ENCODE measurements around the gene CFAP68. TPM values are rescaled to one million over a fixed set of nuclear protein-coding genes. Genes with fewer than 3 reads are reported as not detected.

Gene CFAP68
- total and polyA plus RNA-seq, 9 of the 15 experiments (the other 6 are each of a cell fraction or from before 2014, with no cell fraction given), result 22.8 to 72.3 (median 52.5) TPM

DNA sequence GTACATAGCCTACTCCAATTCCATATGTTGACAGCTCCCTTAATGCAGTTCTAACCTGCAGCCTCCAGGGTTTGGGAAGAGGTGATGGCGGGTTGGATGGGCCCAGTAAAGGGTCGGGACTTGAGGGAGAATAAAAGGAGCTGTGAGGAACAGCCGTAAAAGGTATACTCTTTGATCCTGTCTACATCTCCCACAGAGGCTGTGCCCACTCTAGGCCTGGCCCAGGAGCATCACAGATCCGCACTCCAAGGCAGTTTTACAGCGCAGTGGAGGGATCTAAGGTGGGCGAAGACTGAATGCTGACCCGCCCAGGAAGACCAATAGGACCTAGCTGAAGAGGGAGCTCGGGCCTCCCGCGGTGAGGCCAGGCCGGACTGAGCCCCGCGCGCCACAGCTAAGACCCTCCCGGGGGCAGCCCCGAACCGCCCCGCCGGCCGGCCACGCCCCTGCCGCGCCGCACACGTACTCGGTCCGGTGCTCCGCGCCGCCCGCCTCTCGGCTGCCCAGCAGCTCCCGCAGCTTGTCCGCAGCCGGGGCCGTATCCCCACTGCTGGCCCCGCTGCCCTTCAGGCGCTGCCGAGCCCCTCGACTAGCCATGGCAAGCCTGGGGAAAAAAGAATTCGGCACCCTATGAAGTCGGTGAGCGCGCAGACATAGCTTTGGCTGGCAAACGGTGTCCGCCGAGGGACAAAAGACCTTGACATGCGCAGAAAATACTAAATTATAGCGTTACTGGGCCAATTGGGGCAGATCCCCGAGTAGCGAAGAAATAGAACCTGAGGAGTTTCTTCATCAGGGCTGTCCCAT lies 8.3 kb upstream of the CFAP68 start, which contains the start of gene ALG9 (continued):
- TF ChIP-seq DEAF1 (CRISPR knock-in tag; IDR thresholded peaks at IDR 0.05) (no peak), E2F8 (IDR thresholded peaks at IDR 0.05; ENCODE audit: low read depth, partially characterized antibody) (no peak), HOXB6 (CRISPR knock-in tag; IDR thresholded peaks at IDR 0.05; ENCODE audit: borderline replicate concordance) (no peak), ZNF395 (CRISPR knock-in tag; IDR thresholded peaks at IDR 0.05) (no peak), SOX6 (IDR thresholded peaks at IDR 0.05) (peak; percentile 35; the same call in 1 of the 2 replicates), ESRRA (IDR thresholded peaks at IDR 0.05; ENCODE audit: borderline replicate concordance, low read depth) (no peak), KAT7 (CRISPR knock-in tag; IDR thresholded peaks at IDR 0.05; ENCODE audit: borderline replicate concordance) (peak; percentile 31; the same call in 1 of the 2 replicates), ZNF384 (IDR thresholded peaks at IDR 0.05; ENCODE audit: low read depth, low read length) (0 out of 2 replicates have a peak, but pooled peaks have one; percentile 12), U2AF2 (optimal IDR thresholded peaks at IDR 0.05; ENCODE audit: low read depth, low read length) (no peak), SMAD4 (CRISPR knock-in tag; conservative IDR thresholded peaks at IDR 0.05) (peak; percentile 53; the same call in 1 of the 2 replicates), CHD2 (IDR thresholded peaks at IDR 0.05; ENCODE audit: low read depth, low read length) (no peak), ILK (tag; IDR thresholded peaks at IDR 0.05; ENCODE audit: borderline replicate concordance, low read depth) (no peak), TEAD2 (tag; IDR thresholded peaks at IDR 0.05) (no peak)
- TF ChIP-seq, protein P1, sequence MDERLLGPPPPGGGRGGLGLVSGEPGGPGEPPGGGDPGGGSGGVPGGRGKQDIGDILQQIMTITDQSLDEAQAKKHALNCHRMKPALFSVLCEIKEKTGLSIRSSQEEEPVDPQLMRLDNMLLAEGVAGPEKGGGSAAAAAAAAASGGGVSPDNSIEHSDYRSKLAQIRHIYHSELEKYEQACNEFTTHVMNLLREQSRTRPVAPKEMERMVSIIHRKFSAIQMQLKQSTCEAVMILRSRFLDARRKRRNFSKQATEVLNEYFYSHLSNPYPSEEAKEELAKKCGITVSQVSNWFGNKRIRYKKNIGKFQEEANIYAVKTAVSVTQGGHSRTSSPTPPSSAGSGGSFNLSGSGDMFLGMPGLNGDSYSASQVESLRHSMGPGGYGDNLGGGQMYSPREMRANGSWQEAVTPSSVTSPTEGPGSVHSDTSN (CRISPR knock-in tag; IDR thresholded peaks at IDR 0.05; ENCODE audit: low read depth), result no peak
- TF ChIP-seq, protein P1 (tag; conservative IDR thresholded peaks at IDR 0.05; ENCODE audit: low read depth), result peak; percentile 20; the same call in 1 of the 2 replicates
